GM19372 (cell line): ENCODE results near the gene CHCHD3.

Source experiments
- ATAC-seq: cut with Tn5 transposase; IDR thresholded peaks from one replicate; pipeline ENCODE4 v1.9.1; 2021; ENCODE audit warnings: mild to moderate bottlenecking, low read depth, moderate library complexity; ENCODE audit not compliant: unreplicated experiment

CHCHD3 gene

GRCh38 chr7:133081119-133081598 is 731 bp downstream of the CHCHD3 start:
- ATAC-seq: no peak

- no peak for ATAC-seq
Observed at GRCh38 chr7:133079296-133079695, 2.6 kb downstream of the CHCHD3 start.

- no peak for ATAC-seq
Observed at GRCh38 chr7:133077394-133077793, 4.5 kb downstream of the CHCHD3 start.

- ATAC-seq: no peak
Observed at GRCh38 chr7:133076142-133076541, 5.7 kb downstream of the CHCHD3 start.

- no peak for ATAC-seq
Observed at GRCh38 chr7:133071506-133071905, 10.4 kb downstream of the CHCHD3 start.

GRCh38 chr7:133070562-133070961 is 11.3 kb downstream of the CHCHD3 start:
- no peak for ATAC-seq

GRCh38 chr7:133065301-133065700 is 16.6 kb downstream of the CHCHD3 start:
- no peak for ATAC-seq

GRCh38 chr7:133064082-133064820 is 17.6 kb downstream of the CHCHD3 start:
- ATAC-seq: no peak

GRCh38 chr7:133061792-133062191 is 20.1 kb downstream of the CHCHD3 start:
- ATAC-seq: no peak

GRCh38 chr7:133061357-133061756 is 20.5 kb downstream of the CHCHD3 start:
- ATAC-seq: no peak

GRCh38 chr7:133060004-133060403 is 21.9 kb downstream of the CHCHD3 start:
- no peak for ATAC-seq

GRCh38 chr7:133059263-133059662 is 22.6 kb downstream of the CHCHD3 start:
- ATAC-seq: no peak

- ATAC-seq: no peak
Observed at GRCh38 chr7:133056370-133057238, 25.3 kb downstream of the CHCHD3 start.

- ATAC-seq: no peak
Observed at GRCh38 chr7:133054162-133054840, 27.6 kb downstream of the CHCHD3 start.

- ATAC-seq: no peak
Observed at GRCh38 chr7:133053321-133053891, 28.5 kb downstream of the CHCHD3 start.

- ATAC-seq: no peak
Observed at GRCh38 chr7:133052826-133053225, 29.1 kb downstream of the CHCHD3 start.

GRCh38 chr7:133052401-133052756 is 29.5 kb downstream of the CHCHD3 start:
- no peak for ATAC-seq

GRCh38 chr7:133051719-133052400 is 30.0 kb downstream of the CHCHD3 start:
- ATAC-seq: no peak

GRCh38 chr7:133051066-133051465 is 30.8 kb downstream of the CHCHD3 start:
- ATAC-seq: no peak
